Measurements from ENCODE around the gene HOGA1. TPM values are rescaled to one million over a fixed set of nuclear protein-coding genes. Genes with fewer than 3 reads are reported as not detected.

Gene HOGA1
- total RNA-seq, 4 donors from 2014 or later = 0.40 TPM; not detected in 3

DNA sequence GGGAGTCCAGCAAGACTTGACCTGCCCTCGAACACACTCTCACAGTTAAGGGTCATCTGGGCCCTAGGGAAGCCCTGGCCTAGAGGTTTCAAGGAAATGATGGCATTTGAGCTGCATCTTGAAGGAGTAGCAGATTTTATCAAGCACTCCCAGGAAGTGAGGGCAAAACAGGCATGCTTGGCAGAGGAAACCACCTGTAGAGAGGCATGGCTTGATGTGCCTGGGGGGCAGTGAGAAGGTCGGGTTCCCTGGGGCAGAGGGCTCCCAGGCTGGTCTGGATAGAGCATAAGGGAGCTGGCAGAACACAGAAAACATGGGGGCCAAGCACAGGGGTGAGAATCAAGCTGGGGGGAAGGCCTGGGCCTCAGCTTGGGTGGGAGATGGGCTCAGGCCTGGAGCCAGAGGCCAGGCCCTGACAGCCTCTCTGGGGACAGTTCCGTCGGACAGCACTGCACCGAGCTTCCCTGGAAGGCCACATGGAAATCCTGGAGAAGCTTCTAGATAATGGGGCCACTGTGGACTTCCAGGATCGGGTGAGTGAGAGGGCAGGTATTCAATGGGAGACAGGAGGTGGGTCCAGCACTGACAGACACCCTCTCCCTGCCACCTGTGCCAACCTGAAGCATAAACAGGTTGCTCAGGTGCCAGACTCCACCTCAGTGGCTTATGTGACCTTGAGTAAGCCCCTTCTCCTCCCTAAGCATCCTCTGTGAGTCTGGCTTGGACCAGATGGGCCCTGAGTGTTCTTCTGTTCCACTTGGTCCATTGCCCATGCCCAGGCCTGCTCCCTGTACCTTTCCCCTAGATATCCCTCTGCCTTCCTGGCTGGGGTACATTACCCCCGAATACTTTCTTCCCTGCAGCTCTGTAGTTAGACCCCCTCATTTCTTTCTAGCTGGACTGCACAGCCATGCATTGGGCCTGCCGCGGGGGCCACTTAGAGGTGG, 3.5 kb upstream of the HOGA1 start:
- Histone ChIP-seq H3K4me3 (no peak overlapping the region), H3K27me3 (no peaks in the 10 kb centered on the region), H3K27ac (no peak overlapping the region), H3K4me1 (no peaks in the 10 kb centered on the region), H3K36me3 (no peaks in the 10 kb centered on the region), H3K9me3 (no peaks in the 10 kb centered on the region)
- DNase-seq = no peak
- no peak for TF ChIP-seq POLR2A (IDR thresholded peaks at IDR 0.05)
- TF ChIP-seq, protein P1, sequence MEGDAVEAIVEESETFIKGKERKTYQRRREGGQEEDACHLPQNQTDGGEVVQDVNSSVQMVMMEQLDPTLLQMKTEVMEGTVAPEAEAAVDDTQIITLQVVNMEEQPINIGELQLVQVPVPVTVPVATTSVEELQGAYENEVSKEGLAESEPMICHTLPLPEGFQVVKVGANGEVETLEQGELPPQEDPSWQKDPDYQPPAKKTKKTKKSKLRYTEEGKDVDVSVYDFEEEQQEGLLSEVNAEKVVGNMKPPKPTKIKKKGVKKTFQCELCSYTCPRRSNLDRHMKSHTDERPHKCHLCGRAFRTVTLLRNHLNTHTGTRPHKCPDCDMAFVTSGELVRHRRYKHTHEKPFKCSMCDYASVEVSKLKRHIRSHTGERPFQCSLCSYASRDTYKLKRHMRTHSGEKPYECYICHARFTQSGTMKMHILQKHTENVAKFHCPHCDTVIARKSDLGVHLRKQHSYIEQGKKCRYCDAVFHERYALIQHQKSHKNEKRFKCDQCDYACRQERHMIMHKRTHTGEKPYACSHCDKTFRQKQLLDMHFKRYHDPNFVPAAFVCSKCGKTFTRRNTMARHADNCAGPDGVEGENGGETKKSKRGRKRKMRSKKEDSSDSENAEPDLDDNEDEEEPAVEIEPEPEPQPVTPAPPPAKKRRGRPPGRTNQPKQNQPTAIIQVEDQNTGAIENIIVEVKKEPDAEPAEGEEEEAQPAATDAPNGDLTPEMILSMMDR (IDR thresholded peaks at IDR 0.05) = no peak

GRCh38 chr10:97582169-97582568, 2.0 kb upstream of the HOGA1 start:
- Histone ChIP-seq H3K4me3 (no peak overlapping the region), H3K4me1 (no peaks in the 10 kb centered on the region)

DNA sequence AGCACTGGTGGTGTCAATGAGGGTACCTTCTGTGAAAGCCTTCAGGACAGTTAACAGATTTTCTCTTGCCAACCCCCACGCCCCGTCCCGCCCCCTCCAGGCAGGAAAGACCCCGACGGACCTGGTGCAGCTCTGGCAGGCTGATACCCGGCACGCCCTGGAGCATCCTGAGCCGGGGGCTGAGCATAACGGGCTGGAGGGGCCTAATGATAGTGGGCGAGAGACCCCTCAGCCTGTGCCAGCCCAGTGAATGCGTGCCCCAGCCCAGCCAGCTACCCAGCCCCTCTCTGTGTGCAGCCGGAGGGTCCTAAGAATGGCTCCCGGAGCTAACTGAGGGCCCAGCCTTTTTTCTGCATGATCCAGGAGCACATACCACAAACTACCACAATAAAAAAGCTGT, 713 bp upstream of the HOGA1 start:
- TF ChIP-seq, protein P1 (IDR thresholded peaks at IDR 0.05) = no peak
- TF ChIP-seq POLR2A (IDR thresholded peaks at IDR 0.05) = no peak
- Histone ChIP-seq H3K27ac (no peak overlapping the region), H3K9me3 (no peaks in the 10 kb centered on the region), H3K27me3 (no peaks in the 10 kb centered on the region), H3K4me1 (no peaks in the 10 kb centered on the region), H3K4me3 (no peak overlapping the region), H3K36me3 (no peaks in the 10 kb centered on the region)
- no peak for DNase-seq

More at GRCh38 chr10:97582169-97582568, 2.0 kb upstream of the HOGA1 start:
- Histone ChIP-seq H3K27ac (no peak overlapping the region), H3K27me3 (no peaks in the 10 kb centered on the region), H3K9me3 (no peaks in the 10 kb centered on the region), H3K36me3 (no peaks in the 10 kb centered on the region)
- TF ChIP-seq, protein P1 (IDR thresholded peaks at IDR 0.05) = no peak
- no peak for TF ChIP-seq POLR2A (IDR thresholded peaks at IDR 0.05)
- no peak for DNase-seq

DNA sequence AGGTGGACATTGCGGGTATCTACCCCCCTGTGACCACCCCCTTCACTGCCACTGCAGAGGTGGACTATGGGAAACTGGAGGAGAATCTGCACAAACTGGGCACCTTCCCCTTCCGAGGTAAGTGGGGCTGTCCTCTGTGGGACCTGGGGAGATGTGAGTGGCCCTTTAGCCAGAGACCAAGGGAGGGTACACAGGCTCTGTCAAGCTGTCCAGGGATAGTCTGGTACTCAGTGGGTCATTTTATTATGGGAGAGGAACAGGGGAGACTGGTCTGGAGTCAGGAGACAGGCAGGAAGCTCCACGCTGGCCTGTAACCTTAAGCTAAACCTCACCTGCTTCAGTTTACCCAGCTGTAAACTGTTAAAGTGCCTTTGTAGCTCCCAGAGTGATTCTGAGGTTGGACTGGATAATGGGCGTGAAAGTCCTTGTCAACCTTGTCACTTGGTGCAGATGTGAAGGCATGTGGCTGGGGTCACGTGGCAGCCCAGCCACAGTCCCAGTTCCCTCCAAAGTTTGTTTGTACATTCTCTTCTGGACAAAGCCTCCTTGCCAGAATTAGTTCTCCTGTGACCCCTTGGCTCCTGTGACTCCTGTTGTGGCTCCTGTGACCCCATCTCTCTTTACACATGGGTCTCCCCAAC, 729 bp downstream of the HOGA1 start:
- Histone ChIP-seq H3K36me3 (no peaks in the 10 kb centered on the region), H3K27ac (no peak overlapping the region), H3K4me1 (no peaks in the 10 kb centered on the region), H3K4me3 (no peak overlapping the region), H3K9me3 (no peaks in the 10 kb centered on the region), H3K27me3 (no peaks in the 10 kb centered on the region)
- no peak for TF ChIP-seq POLR2A (IDR thresholded peaks at IDR 0.05)
- TF ChIP-seq, protein P1 (IDR thresholded peaks at IDR 0.05) = no peak
- no peak for DNase-seq

GRCh38 chr10:97585439-97585811, 1.2 kb downstream of the HOGA1 start:
- H3K36me3 ChIP-seq = no peaks in the 10 kb centered on the region
- H3K27me3 ChIP-seq = no peaks in the 10 kb centered on the region
- H3K27ac ChIP-seq = no peak overlapping the region
- TF ChIP-seq, protein P1 (IDR thresholded peaks at IDR 0.05) = no peak
- DNase-seq = no peak
- no peaks in the 10 kb centered on the region for H3K4me1 ChIP-seq
- no peaks in the 10 kb centered on the region for H3K9me3 ChIP-seq
- H3K4me3 ChIP-seq = no peak overlapping the region

Data from Peyer's patch (tissue), 4 donors.